GM12891 (cell line): Measurements from ENCODE around the gene NDFIP1.

Experiments
- PAX5 ChIP-seq: IDR thresholded peaks from 2 replicates; pipeline ENCODE4 v1.6.1; 2011; ENCODE audit warnings: low read length, moderate library complexity, mild to moderate bottlenecking; ENCODE audit not compliant: insufficient read depth, severe bottlenecking
- POLR2A ChIP-seq: IDR thresholded peaks from 2 replicates; pipeline ENCODE4 v1.6.1; 2011; ENCODE audit warnings: low read depth, low read length, control low read depth
- POLR2AphosphoS5 ChIP-seq: IDR thresholded peaks from 2 replicates; pipeline ENCODE4 v1.6.1; 2011; ENCODE audit warnings: low read depth, low read length, control low read depth
- SPI1 ChIP-seq: IDR thresholded peaks from 2 replicates; pipeline ENCODE4 v1.6.1; 2011; ENCODE audit warnings: low read depth, low read length, control low read depth
- TAF1 ChIP-seq: IDR thresholded peaks from 2 replicates; pipeline ENCODE4 v1.6.1; 2011; ENCODE audit warnings: low read depth, low read length, control low read depth

GRCh38 chr5:142149363-142149762, 40.8 kb downstream of the NDFIP1 start:
- TF ChIP-seq TAF1 (no peak), POLR2A (no peak), POLR2AphosphoS5 (no peak), PAX5 (no peak), SPI1 (no peak)
